GM18508 (cell line): ENCODE measurements around the gene LMX1B.
"Not testable (repeated sequence)": the region's sequence is repeated elsewhere in the genome, so short reads cannot be mapped to it uniquely, and the experiment has no call there.

ENCODE experiments used
- ATAC-seq: cut with Tn5 transposase; IDR thresholded peaks from one replicate; pipeline ENCODE4 v1.9.1; 2021; ENCODE audit warnings: moderate number of reproducible peaks; ENCODE audit not compliant: insufficient read depth, unreplicated experiment

LMX1B gene

DNA sequence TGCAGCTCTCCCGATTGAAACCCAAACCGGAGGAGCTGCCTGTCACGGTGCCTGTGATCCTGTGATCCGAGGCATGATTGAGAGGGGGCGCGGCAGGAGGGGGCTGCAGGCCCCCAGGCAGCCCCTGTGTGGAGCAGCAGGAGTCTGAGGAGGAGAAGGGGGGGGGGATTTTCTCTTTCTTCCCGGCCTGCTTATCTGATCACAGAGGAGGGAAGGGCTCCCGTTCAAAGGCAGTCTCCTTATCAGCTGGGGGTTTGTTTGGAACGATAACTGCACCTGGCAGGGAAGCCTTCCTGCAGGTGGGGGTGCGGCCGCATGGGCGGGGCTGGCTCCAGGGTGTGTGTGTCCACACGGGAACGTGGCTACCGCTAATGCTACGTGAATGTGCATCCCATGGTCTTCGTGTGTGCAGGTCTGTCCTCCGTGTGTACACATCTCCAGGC, 38.4 kb downstream of the LMX1B start:
- ATAC-seq: no peak

DNA sequence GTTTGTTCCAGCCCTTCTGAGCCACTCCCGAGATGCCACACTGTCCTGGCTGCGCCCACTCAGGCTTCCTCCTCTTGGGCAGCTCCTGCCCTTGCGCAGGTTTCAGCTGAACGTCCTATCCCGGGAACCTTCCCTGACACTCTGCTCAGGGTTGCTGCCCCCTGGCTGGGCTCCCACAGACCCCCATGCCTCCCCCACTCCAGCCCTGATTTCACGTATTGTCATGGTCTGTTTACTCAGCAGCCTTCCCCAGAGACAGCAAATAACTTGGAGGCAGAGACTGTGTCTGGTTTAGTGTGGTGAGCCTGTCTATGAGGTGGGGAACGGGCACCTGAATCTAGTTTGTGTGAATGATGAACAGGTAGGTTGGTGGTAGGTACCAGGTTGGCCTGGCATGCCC, 40.4 kb downstream of the LMX1B start:
- ATAC-seq: no peak

GRCh38 chr9:126656214-126656613, 42.5 kb downstream of the LMX1B start:
- not testable (repeated sequence) for ATAC-seq

- no peak for ATAC-seq
These were observed 44.6 kb downstream of the LMX1B start for GRCh38 chr9:126658201-126658825.

- ATAC-seq: no peak
These were observed 45.3 kb downstream of the LMX1B start for GRCh38 chr9:126658956-126659555.

- ATAC-seq: no peak
These were observed 47.4 kb downstream of the LMX1B start for GRCh38 chr9:126661122-126661520.

DNA sequence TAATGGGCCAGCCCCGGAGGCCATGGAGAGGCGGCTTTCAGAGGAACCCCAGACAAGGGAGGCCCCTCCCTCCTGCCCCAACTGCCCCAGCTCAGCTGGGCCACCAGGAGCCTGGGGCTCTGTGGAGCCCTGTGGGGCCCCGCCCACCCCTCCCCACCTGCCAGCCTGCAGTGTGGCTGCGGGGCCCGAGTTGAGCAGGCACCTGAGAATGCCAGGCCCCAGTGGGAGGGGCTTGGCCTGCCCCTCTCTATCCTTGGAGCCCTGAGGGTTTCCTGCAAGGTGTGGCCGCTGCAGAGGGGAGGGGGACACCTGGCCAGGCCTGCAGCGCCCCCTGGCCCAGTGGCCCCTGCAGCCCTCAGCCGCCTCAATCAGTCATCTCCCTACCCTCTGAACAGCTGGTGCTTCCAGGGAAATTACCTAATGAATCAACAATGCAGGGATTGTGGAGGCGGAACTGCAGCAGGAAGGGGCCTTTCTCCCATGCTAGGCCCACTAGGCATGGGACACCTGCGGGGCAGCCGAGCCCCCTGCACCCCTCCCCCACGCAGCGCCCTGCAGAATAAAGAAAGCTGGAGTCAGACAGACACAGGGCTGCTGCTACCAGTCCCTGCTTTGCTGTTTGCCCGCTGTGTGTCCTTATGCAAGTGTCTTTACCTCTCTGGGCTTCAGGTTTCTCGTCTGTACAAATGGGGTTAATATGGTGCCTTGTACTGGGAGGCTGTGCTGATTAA, 48.0 kb downstream of the LMX1B start:
- ATAC-seq: no peak

DNA sequence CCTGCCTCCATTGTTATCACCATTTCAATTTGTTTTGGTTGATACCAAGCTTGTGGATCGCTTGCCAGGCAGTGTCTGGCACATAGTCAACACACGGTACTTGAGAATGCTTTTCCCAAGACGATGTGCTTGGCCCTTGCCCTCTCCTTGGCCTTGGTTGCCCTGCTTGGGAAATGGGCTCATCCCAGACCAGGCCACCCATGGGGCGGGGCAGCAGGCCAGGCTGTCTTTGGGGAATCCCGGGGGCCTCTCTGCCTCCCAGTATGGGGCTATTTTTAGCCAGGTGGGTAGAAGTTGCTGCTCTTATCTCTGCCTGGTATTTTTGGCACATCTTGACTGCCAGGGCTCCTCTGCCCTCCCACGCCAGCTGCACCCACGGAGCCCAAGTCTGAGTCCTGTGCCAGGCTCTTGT, 49.9 kb downstream of the LMX1B start:
- no peak for ATAC-seq

DNA sequence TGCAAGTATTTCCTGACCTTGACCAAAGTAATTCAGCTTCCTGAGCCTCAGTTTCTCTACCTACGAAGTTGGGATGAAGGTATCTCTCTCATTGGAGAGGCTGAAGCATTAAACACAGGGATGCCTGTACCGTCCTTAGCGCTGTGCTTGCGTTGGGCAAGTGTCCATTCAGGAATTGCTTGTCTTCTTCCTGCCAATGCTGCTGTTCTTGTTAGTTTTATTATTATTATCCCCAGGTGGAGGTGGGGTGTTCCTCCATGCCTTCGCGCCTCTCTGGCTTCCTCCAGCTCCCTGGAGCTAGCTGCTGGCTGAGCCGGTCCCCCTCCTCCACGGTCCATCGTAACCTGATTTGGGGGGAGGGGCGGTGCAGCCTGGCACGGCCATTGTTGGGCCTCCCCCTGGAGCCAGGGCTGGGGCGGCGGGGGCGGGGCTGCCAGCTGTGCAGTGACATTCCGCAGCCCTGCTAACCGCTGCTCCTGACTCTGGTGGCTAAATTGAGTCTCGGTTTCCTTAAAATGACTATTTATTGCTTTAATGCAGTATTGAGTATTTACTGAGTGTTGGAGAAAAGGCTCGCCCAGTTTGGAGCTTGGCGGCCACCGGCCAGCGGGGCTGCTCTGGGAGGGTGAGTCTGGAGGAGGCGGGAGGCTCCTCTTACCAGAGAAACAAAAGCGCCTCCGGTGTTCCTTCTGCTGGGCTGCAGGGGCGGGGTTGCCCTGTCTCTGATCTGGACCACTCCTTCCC, 51.3 kb downstream of the LMX1B start:
- no peak for ATAC-seq

DNA sequence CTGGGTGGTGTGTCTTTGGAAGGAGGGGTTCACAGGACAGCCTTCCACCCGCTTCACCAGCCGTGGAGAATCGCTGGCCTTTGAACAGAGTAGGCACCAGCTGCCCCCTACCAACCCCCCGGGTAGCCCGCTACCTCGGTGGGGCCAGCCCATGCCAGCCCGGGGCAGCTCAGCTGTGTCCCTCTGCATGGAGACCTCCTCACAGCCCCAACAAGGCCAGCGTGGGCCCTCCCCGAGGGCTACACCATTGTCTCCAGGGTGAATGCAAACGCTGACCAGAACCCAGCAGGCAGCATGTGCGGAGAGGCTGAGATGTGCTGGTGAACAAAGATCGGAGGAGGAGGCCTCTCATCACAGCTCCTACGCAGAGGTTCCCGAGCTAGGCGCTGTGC, 51.9 kb downstream of the LMX1B start:
- ATAC-seq: no peak

DNA sequence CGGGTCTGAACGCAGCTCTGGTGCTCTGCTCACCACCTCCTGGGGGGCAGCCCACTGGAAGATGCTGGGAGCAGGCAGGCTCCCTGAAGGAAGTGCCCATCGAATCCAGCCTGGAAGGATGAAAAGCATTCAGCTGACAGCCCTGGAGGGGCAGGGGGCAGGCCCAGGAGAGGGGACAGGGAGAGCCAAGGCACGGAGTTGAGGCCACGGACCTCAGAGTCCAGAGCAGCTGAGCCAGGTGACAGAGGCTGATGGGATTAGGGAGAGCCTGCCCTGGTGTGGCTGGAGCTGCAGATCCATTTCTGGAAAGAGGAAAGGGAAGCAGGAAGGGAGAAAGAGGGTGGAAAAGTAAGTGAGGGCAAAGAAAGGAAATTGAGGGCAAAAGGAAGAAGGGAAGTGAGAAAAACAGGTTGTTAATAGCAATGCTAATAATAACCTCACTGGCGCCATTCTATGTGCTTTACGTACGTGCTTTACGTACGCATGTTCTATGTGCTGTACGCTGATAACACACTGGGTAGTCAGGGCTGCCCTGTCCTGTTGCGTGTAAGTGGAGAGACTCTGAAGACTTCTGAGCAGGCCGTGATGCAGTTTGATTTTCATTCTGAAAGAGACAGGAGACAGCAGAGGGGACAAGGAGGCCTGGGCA, 52.6 kb downstream of the LMX1B start:
- ATAC-seq: no peak

- no peak for ATAC-seq
These were observed 53.7 kb downstream of the LMX1B start for GRCh38 chr9:126667190-126668055.

DNA sequence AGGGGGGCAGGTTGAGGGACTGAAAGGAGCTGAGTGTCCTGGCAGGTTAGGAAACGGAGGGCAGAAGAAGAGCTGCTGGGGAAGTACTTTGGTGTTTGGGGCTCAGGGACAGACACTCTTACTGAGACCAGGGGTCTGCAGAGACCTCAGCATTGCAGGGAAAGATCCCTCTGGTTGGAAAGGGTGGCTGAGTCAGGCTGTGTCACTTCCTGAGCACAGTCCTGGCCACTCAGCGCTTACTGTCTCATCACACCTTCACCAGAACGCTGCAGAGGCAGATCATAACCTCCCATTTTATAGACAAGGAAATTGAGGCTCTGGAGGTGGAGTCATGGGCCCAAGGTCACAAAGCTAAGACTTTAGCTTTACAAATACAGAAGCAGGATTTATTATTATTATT, 54.3 kb downstream of the LMX1B start:
- ATAC-seq: no peak

DNA sequence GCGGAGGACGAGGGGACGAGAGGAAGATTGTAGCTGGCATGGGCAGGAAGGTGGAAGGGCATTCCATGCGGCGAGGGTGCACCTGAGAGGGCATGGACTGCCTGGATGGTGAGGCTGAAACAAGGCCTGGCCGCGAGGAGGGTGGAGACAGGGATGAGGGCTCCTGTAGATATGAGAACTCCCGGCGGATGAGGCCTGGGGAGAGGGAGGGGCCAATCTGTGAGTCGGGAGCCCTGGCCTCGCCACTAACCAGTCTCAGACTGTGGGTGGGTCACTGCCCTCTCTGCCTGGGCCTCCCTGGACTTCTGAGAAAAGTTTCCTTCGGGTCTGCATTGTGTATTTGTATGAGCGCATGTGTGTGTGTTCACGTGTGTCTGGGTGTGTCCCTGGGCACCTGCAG, 55.4 kb downstream of the LMX1B start:
- no peak for ATAC-seq

DNA sequence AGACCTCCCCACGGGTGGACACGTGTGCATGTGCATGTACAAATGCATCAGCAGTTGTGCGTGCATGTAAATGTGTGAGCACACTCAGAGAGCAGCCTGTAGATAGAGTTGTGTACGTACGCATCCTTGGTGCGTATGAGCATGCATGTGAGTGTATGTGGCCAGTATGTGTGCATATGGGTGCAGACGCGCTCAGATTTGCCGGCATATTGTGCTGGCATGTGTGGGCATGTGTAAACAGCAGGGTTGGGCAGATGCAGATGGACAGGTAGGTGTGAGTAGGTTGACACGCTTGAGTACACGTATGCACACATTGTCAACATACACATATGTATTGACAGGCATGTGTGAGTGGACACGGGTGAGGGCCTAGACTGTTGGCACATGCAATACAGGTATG, 56.5 kb downstream of the LMX1B start:
- ATAC-seq: no peak

DNA sequence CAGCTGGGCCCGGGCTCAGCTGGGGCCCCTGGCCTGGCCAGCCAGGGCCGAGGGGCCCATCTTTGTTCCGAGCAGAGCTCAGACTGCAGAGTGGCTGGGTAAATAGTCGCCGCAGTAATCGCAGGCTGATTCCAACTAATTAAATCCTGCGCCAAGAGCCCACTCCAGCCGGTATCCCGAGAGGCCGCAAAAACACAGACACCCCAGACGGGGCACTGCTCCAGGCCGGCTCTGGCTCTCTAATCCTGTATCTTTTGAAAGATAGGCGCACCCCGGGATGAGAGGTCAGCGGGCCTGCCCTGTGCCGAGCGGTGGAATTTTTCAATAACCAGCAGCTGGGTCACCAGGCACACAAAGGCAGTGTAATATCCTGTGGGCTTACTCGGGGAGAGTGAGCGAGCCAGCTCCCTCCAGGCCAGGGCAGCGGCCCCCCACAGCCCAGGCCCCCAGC, 57.7 kb downstream of the LMX1B start:
- ATAC-seq: no peak

GRCh38 chr9:126671983-126672382, 58.3 kb downstream of the LMX1B start:
- no peak for ATAC-seq

GRCh38 chr9:126672634-126673284, 59.0 kb downstream of the LMX1B start:
- ATAC-seq: no peak
